ENCODE results near the gene NEK7. TPM values are rescaled to one million over a fixed set of nuclear protein-coding genes. Genes with fewer than 3 reads are reported as not detected.

NEK7 gene
- total and polyA plus RNA-seq, 2 of the 8 experiments (the other 6 are each of a cell fraction or from before 2014, with no cell fraction given) = 5.1 to 10.0 TPM

- no peak for TF ChIP-seq TCF12 (IDR thresholded peaks at IDR 0.05; ENCODE audit: low read depth, low read length)
These were observed 123.3 kb downstream of the NEK7 start (continued) for GRCh38 chr1:198280080-198280479.

GRCh38 chr1:198281911-198282310 is 125.1 kb downstream of the NEK7 start:
- Histone ChIP-seq H3K4me3 (ENCODE audit: extremely low read depth in 1 of 4, insufficient read depth in 2 of 4, low read depth in 3 of 4, low read length in 4 of 4) (no peak overlapping the region), H4K5ac (ENCODE audit: insufficient read length, low read depth, low read length) (no peak overlapping the region), H2BK12ac (ENCODE audit: low read depth, low read length) (no peak overlapping the region), H2BK120ac (replicated peaks; ENCODE audit: low read depth, low read length) (no peak overlapping the region), H2AK5ac (ENCODE audit: low read depth, low read length) (no peak overlapping the region), H3K56ac (replicated peaks; ENCODE audit: insufficient read length, low read depth, low read length) (no peak overlapping the region), H3K79me1 (ENCODE audit: low read depth, low read length) (no peaks in the 10 kb centered on the region), H3K18ac (ENCODE audit: extremely low read depth, low read length) (no peak overlapping the region), H3K4me2 (ENCODE audit: insufficient read depth in 1 of 2, low read depth in 2 of 2, low read length in 2 of 2) (no peak overlapping the region), H3K14ac (ENCODE audit: insufficient read length) (no peak overlapping the region), H3K4ac (replicated peaks; ENCODE audit: insufficient read length, low read depth, low read length) (no peak overlapping the region), H2BK5ac (ENCODE audit: low read depth, low read length) (no peak overlapping the region), H3K4me1 (replicated peaks in 1 of 4; ENCODE audit: control insufficient read depth in 3 of 4, insufficient read depth in 4 of 4, low read length in 3 of 4) (no peaks in the 10 kb centered on the region), H3K9me3 (ENCODE audit: insufficient read depth in 2 of 2, low read depth in 1 of 2, low read length in 1 of 2) (no peaks in the 10 kb centered on the region), H3K27me3 (replicated peaks in 1 of 4; ENCODE audit: control insufficient read depth in 3 of 4, extremely low read depth in 1 of 4, insufficient read depth in 3 of 4, low read length in 3 of 4) (no peaks in the 10 kb centered on the region), H3K9ac (replicated peaks in 1 of 4; ENCODE audit: extremely low read depth in 1 of 4, low read depth in 3 of 4, low read length in 3 of 4) (no peak overlapping the region), H2BK20ac (ENCODE audit: low read length) (no peak overlapping the region), H2BK15ac (ENCODE audit: low read length) (no peak overlapping the region), H4K91ac (replicated peaks; ENCODE audit: insufficient read length, low read length) (no peak overlapping the region), H3K27ac (ENCODE audit: low read depth, low read length) (no peak overlapping the region), H3K36me3 (ENCODE audit: control insufficient read depth in 2 of 4, insufficient read depth in 4 of 4, low read length in 3 of 4) (no peaks in the 10 kb centered on the region), H3K23me2 (ENCODE audit: low read depth, low read length) (no peaks in the 10 kb centered on the region), H4K20me1 (replicated peaks in 1 of 2; ENCODE audit: control insufficient read depth in 1 of 2, insufficient read depth in 2 of 2, low read length in 2 of 2) (no peaks in the 10 kb centered on the region), H3K23ac (ENCODE audit: insufficient read length) (no peak overlapping the region), H4K8ac (ENCODE audit: extremely low read depth, insufficient read depth, low read length) (no peak overlapping the region), H2AFZ (ENCODE audit: low read length) (no peak overlapping the region), H3K79me2 (ENCODE audit: control insufficient read depth in 1 of 2, insufficient read depth in 2 of 2, low read length in 2 of 2) (no peaks in the 10 kb centered on the region)
- DNase-seq (ENCODE audit: low read depth in 1 of 2, low spot score in 2 of 2) (no peak), FAIRE-seq (no peak)
- POLR2A ChIA-PET (ENCODE audit: partially characterized antibody) = no interaction called here
- WGBS, 2 experiments (ENCODE audit: extremely low coverage in 1 of 2, insufficient coverage in 1 of 2, insufficient read length in 1 of 2, insufficient replicate concordance in 2 of 2, low coverage in 1 of 2, low lambda C conversion rate in 2 of 2, missing lambda C conversion rate in 1 of 2) = 100% methylated on average over 1 of the region's 1 CpG
- CTCF ChIA-PET (ENCODE audit: partially characterized antibody) = no interaction called here
- TF ChIP-seq KDM1A (IDR thresholded peaks at IDR 0.05; ENCODE audit: borderline replicate concordance, low read length) (no peak), CHD2 (IDR thresholded peaks at IDR 0.05; ENCODE audit: low read length) (no peak), RBBP5 (IDR thresholded peaks at IDR 0.05; ENCODE audit: borderline replicate concordance, low read depth, low read length) (no peak)

Measured in H1 (cell line).